Effector CD8-positive, alpha-beta T cell (primary cell): ENCODE measurements around the gene TRMU.
"Not testable (repeated sequence)": the region's sequence is repeated elsewhere in the genome, so short reads cannot be mapped to it uniquely, and the experiment has no call there.

ENCODE experiments used
- DNase-seq: peaks from one replicate; lab custom pipeline; 2025; lab: John Stamatoyannopoulos, UW

The TRMU gene

GRCh38 chr22:46387748-46388147 is 52.2 kb downstream of the TRMU start:
- no peak for DNase-seq

- DNase-seq: no peak
Measured at GRCh38 chr22:46388647-46389046, 53.1 kb downstream of the TRMU start.

DNA sequence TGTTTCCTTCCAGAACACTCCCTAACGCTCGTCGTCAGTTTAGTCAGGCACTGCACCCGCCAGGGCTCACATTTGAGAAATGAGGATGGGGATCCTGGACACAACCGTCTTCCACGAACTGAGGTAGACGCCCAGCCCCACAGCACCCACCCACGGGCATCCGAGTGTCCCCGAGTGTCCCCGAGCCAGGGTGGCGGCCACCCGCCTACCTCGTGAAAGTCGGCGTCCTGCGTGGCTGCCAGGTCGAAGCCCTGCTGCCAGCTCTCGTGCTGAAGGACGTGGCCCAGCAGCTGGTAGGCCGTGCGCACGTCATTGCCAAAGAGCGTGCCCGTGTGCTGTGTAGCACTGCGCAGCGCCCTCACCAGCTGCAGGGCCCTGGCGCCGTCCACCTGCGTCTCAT is 53.6 kb downstream of the TRMU start:
- DNase-seq: no peak

GRCh38 chr22:46390105-46390651 is 54.7 kb downstream of the TRMU start:
- no peak for DNase-seq

- DNase-seq: no peak
Measured at GRCh38 chr22:46390652-46391301, 55.3 kb downstream of the TRMU start.

- DNase-seq: no peak
Measured at GRCh38 chr22:46391486-46392136, 56.1 kb downstream of the TRMU start.

DNA sequence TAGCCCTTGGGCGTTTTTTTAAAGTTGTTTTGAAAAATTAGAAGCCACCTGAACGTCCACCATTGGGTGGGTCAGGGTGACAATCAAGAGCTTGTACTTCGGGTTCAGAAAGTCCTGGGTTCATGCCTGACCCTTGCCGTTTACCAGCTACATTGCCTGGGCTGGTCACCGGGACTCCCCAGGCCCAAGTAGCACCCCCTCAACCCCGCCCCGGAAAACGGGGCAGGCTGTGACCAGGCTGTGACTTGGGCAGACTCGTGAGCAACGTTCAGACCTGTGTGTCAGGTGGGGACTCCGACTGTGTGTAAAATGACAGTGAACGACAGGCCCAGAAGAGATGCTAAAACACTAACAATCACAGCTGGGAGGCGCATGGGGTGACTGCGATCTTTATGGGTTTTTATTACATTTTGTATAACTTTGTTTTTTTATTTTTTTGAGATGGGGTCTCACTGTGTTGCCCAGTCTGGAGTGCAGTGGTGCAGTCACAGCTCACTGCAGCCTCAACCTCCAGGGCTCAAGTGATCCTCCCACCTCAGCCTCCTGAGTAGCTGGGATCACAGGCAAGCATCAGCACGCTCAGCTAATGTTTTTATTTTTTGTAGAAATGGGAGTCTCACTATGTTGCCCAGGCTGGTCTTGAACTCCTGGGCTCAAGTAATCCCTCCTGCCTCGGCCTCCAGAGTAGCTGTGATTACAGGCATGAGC is 56.8 kb downstream of the TRMU start:
- DNase-seq: no peak

GRCh38 chr22:46393873-46394272 is 58.4 kb downstream of the TRMU start:
- no peak for DNase-seq

GRCh38 chr22:46394622-46395021 is 59.1 kb downstream of the TRMU start:
- no peak for DNase-seq

DNA sequence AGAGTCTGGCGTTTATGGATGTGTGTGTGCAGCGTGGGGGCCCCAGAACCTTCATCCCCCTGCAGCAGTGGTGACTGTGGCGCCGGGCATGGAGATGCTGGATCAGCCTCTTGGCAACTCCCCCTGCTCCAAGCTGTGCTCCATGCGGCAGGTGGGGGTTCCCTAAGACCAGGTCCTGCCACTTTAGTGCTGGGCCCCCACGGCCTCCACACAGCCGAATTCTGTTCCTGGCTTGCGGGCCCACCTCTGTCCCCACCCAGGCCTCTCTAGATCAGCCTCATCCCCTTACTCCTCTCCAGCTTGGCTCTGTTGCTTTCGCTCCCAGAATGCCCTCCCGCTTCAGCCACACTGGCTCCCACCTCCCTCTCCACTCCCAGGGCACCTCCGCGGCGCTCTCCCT is 59.6 kb downstream of the TRMU start:
- DNase-seq: no peak

- not testable (repeated sequence) for DNase-seq
Measured at GRCh38 chr22:46397049-46397448, 61.5 kb downstream of the TRMU start.

DNA sequence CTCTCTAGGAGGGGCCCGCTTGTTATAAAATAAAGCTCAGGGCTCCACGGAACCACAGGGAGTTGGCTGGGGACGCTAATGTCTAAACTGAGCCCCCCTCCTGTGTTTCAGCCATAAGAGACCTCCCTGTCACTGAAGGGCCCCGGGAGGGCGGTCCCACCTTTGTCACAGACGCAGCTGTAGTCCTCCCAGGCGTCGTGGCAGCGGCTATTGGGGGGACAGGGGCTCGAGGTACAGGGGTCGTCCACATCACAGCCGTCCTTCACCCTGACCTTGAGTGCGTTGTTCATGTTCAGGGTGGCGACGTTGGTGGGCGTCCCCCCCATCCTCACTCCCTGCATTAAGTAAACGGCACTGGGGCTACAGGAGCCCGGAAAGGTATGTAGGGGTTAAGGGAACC is 62.0 kb downstream of the TRMU start:
- no peak for DNase-seq

DNA sequence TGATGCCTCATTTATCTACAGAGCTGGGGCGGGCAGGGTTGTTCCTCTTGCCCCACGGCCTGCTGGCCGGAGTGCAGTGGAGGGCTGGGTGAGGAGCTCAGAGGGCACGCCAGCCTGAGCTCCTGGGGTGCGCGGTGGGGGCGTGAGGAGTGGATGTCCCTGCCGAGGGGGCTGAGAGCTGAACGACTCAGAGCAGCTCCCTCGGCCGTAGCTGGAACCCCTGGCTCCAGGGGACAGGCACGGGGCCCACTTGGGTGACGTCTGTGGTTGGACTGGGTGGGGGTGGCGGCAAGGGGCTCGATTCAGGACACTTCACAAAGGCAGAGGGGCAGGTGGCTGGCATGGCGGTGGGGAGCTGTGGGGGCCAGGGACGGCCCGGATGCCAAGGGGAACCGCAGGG is 62.4 kb downstream of the TRMU start:
- no peak for DNase-seq

DNA sequence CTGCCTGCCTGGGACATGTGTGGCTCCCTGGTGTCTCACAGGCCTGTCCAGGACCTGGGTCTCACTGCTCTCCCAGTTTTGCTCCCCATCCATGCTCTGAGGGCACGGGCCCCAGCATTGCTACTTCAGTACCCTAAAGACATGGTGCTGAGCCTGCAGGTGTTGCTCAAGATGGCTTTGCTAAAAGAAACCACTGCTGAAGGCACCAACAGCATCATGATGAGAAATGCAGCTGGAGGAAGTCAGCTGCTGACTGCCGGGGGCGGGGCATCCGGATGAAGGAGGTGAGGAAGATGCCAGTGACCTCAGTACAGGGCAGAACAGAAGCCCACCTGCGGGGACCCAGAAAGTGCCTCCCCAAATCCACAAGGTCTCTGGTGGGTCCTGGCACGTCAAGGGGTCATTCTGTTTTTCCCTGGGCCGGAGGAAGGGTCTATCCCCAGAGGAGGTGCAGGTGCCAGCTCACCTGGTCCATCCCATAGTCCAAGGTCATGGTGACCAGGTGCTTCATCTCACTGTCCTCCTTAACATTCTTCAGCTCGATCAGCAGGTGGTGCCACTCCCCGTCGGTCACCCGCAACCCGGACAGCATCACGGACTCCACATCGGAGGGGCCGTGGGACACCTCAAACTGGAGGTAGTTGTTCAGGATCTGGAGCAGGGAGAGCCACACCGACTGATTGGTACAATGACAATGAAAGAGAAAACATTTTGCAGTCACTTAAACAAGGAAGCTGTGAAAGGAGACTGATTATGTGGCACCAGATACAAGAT is 63.9 kb downstream of the TRMU start:
- DNase-seq: no peak

DNA sequence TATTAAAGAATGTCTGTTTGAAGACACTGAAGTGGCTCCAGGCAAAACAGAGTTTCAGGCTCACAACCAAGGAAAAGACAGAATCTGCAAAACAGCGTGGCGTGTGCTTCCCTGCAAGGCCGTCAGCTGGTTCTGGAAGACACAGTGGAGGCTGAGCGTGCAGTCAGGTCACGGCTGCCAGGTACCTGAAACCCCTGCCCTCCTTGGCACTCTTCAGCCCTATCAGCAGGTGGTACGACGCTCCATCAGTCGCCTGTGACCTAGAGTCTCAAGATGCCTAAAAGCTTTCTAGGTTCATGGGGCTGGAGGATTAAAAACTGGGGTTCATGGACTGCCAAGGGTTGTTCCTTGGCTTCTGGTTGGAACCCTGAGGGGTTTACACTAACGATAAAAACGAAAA is 65.9 kb downstream of the TRMU start:
- no peak for DNase-seq

- no peak for DNase-seq
Measured at GRCh38 chr22:46402505-46402904, 67.0 kb downstream of the TRMU start.

GRCh38 chr22:46403880-46404279 is 68.4 kb downstream of the TRMU start:
- not testable (repeated sequence) for DNase-seq

DNA sequence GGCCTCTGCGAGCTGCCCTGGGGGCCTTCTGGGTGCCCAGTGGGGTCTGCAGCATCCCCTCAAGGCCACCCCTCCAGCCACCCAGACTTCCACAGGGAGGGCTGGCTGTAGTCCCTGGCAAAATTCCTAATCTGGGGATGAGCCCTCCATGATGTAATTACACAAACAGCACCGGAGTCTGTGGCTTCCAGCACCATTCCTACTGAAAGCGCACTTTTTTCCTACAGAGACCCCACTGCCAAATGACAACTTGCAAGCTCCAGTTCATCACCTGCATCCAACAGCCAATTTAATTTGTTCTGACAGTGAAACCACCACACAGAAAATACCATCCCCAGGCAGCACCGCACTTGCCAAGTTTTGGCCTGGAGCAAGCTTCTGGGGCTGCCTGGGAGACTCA is 70.4 kb downstream of the TRMU start:
- DNase-seq: no peak

DNA sequence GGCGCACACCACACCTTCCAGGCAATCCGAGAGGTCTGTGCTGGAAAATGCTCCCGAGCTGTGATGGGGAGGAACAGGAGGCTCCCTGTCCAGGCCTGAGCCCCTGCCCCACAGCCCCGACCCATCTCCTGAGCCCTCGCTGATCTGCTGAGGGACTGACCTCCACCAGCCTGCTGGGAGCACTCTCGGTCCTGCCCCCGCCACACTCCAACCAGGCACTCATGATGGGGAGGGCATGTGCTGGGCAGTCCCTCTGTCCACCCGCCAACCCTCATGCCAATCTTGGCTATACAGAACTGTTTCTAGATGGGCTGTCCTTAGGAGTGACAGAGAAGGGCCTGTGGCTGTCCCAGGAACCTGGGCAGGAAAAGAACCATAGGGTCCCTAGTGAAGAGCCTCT is 70.8 kb downstream of the TRMU start:
- no peak for DNase-seq

GRCh38 chr22:46406791-46407190 is 71.3 kb downstream of the TRMU start:
- no peak for DNase-seq
